Stimulated activated CD8-positive, alpha-beta memory T cell treated with anti-CD3 and anti-CD28 coated beads, Interleukin-12 subunit alpha, Interleukin-12 subunit beta, amount 100 ng/mL, for 1 hour (primary cell): ENCODE results near the gene ZC3H18.

Experiments
- DNase-seq: peaks from one replicate; pipeline ENCODE4 v3.0.0-alpha.2; 2020; ENCODE audit warnings: low read depth

Gene ZC3H18

GRCh38 chr16:88569985-88570690, at the start of gene ZC3H18:
Gene ZC3H18, plus strand, starts transcription at chr16:88570403. Its CDS starts 6,721 bp downstream, at chr16:88577124.
- DNase-seq, result peak; percentile 97

GRCh38 chr16:88521674-88522073, 48.5 kb upstream of the ZC3H18 start:
- DNase-seq, result no peak

- no peak for DNase-seq
These were observed 47.8 kb upstream of the ZC3H18 start for GRCh38 chr16:88522276-88522949.

GRCh38 chr16:88523309-88524161, 46.7 kb upstream of the ZC3H18 start:
- DNase-seq, result no peak

- DNase-seq, result no peak
These were observed 45.8 kb upstream of the ZC3H18 start for GRCh38 chr16:88524274-88524972.

- DNase-seq, result no peak
These were observed 45.1 kb upstream of the ZC3H18 start for GRCh38 chr16:88524973-88525662.

- no peak for DNase-seq
These were observed 44.6 kb upstream of the ZC3H18 start for GRCh38 chr16:88525663-88525990.

GRCh38 chr16:88526008-88526905, 43.9 kb upstream of the ZC3H18 start:
- DNase-seq, result no peak

- no peak for DNase-seq
These were observed 43.4 kb upstream of the ZC3H18 start for GRCh38 chr16:88526906-88527185.

GRCh38 chr16:88527186-88527936, 42.8 kb upstream of the ZC3H18 start:
- DNase-seq, result peak; percentile 36

- DNase-seq, result no peak
These were observed 42.1 kb upstream of the ZC3H18 start for GRCh38 chr16:88527937-88528743.

- no peak for DNase-seq
These were observed 41.3 kb upstream of the ZC3H18 start for GRCh38 chr16:88528902-88529318.

- no peak for DNase-seq
These were observed 40.6 kb upstream of the ZC3H18 start for GRCh38 chr16:88529596-88529995.

GRCh38 chr16:88530051-88530857, 39.9 kb upstream of the ZC3H18 start:
- no peak for DNase-seq

- no peak for DNase-seq
These were observed 39.4 kb upstream of the ZC3H18 start for GRCh38 chr16:88530858-88531203.

- no peak for DNase-seq
These were observed 38.9 kb upstream of the ZC3H18 start for GRCh38 chr16:88531346-88531745.

- no peak for DNase-seq
These were observed 38.2 kb upstream of the ZC3H18 start for GRCh38 chr16:88531931-88532433.
